K562 (cell line): ENCODE results near the gene VIT. TPM values are rescaled to one million over a fixed set of nuclear protein-coding genes. Genes with fewer than 3 reads are reported as not detected.

Experiments
- ATAC-seq: fragments of 200-7000 bp; cut with Tn5 transposase; 3 replicates; pipeline ENCODE4 v1.9.1; 2020; ENCODE audit warnings: moderate library complexity
- BruUV-seq: library from RNA; stranded (reverse); fragments of 400-500 nt; replicated peaks from 2 replicates; lab custom pipeline; 2021; lab: Mats Ljungman, UMichigan
- CTCF ChIA-PET: fragments of 300-600 bp; formaldehyde crosslinking; extraction: SDS; loops from one replicate; lab custom pipeline; 2021; ENCODE audit warnings: low intra/inter-chr PET ratio; lab: Yijun Ruan, JAX
- POLR2A ChIA-PET: fragments of 300-600, 350-650 bp; sonication (Branson Sonifier 250); formaldehyde crosslinking; extraction: SDS; loops from one replicate; lab custom pipeline; 2021; ENCODE audit warnings: antibody characterized with exemption, inconsistent platforms; lab: Yijun Ruan, JAX
- DNase-seq, 4 experiments: peaks; one replicate each; pipeline versions ENCODE4 v3.0.0 to v3.0.0-alpha.2; 2011 to 2018; ENCODE audit warnings: low spot score in 3 of 4, mixed read lengths in 3 of 4; ENCODE audit errors: extremely low read depth in 1 of 4
- FAIRE-seq: peaks from 2 replicates; lab custom pipeline; 2011; peaks lifted over from hg19 to GRCh38; lab: Jason Lieb, UNC
- H2AFZ ChIP-seq: 2 replicates; pipeline ENCODE4 v1.6.0; 2011; ENCODE audit warnings: low read depth, low read length, control low read depth, inconsistent platforms
- H3K27ac ChIP-seq: fragments of 200-600 bp; 3 replicates; pipeline ENCODE4 v1.8.0; 2011; ENCODE audit warnings: low read depth, mild to moderate bottlenecking, control low read depth, inconsistent platforms, low read length, moderate library complexity, mixed read lengths; ENCODE audit errors: extremely low read depth
- H3K27me3 ChIP-seq, 2 experiments: fragments of 300-600 bp in 1 of 2; 2 replicates in 1 of 2; 3 replicates in 1 of 2; pipeline versions ENCODE4 v1.6.0 to v1.8.0; 2011; ENCODE audit warnings: inconsistent platforms in 2 of 2, low read length in 2 of 2, mild to moderate bottlenecking in 1 of 2, mixed read lengths in 1 of 2, moderate library complexity in 1 of 2; ENCODE audit not compliant: control insufficient read depth in 2 of 2, insufficient read depth in 2 of 2
- H3K36me3 ChIP-seq: fragments of 300-600 bp; 3 replicates; pipeline ENCODE4 v1.8.0; 2011; ENCODE audit warnings: mild to moderate bottlenecking, low read length, inconsistent platforms; ENCODE audit not compliant: control insufficient read depth, insufficient read depth
- H3K4me1 ChIP-seq, 2 experiments: fragments of 200-600 bp in 1 of 2; replicated peaks in 1 of 2; 2 replicates in 1 of 2; 3 replicates in 1 of 2; pipeline versions ENCODE4 v1.5.1 to v1.8.0; 2011; ENCODE audit warnings: inconsistent platforms in 2 of 2, low read length in 2 of 2, mild to moderate bottlenecking in 1 of 2, mixed read lengths in 1 of 2, moderate library complexity in 1 of 2; ENCODE audit not compliant: control insufficient read depth in 2 of 2, insufficient read depth in 2 of 2
- H3K4me2 ChIP-seq: 2 replicates; pipeline ENCODE4 v1.6.1; 2011; ENCODE audit warnings: low read length, control low read depth, inconsistent platforms, mixed read lengths; ENCODE audit not compliant: insufficient read depth
- H3K4me3 ChIP-seq: fragments of 200-600 bp; sonication (generic), shearing (Covaris generic); 2 replicates; pipeline ENCODE4 v1.5.1; 2016; ENCODE audit warnings: control low read depth, inconsistent platforms
- H3K79me2 ChIP-seq: fragments of 200-600 bp; 3 replicates; pipeline ENCODE4 v1.8.0; 2011; ENCODE audit warnings: low read length, inconsistent platforms; ENCODE audit not compliant: control insufficient read depth, insufficient read depth
- H3K9ac ChIP-seq, 2 experiments: 2 replicates each; pipeline versions ENCODE4 v1.6.0 to v1.6.1; 2011; ENCODE audit warnings: low read depth in 2 of 2, low read length in 2 of 2, control low read depth in 1 of 2, inconsistent platforms in 1 of 2, mild to moderate bottlenecking in 1 of 2, mixed read lengths in 1 of 2; ENCODE audit not compliant: insufficient read depth in 1 of 2
- H3K9me1 ChIP-seq: one replicate; pipeline ENCODE4 v1.6.0; 2011; ENCODE audit warnings: inconsistent platforms, mild to moderate bottlenecking, low read length, moderate library complexity; ENCODE audit not compliant: control insufficient read depth, insufficient read depth
- H3K9me3 ChIP-seq: replicated peaks from 2 replicates; pipeline ENCODE4 v1.5.1; 2011; ENCODE audit warnings: low read depth, low read length, inconsistent platforms; ENCODE audit not compliant: control insufficient read depth, insufficient read depth
- H4K20me1 ChIP-seq: replicated peaks from 2 replicates; pipeline ENCODE4 v1.6.1; 2011; ENCODE audit warnings: low read length, inconsistent platforms, mixed read lengths; ENCODE audit not compliant: control insufficient read depth, insufficient read depth
- HCFC1 ChIP-seq: IDR thresholded peaks from 2 replicates; pipeline ENCODE4 v1.6.1; 2012; ENCODE audit warnings: low read depth, low read length, improper control_type of control experiment
- HMGN3 ChIP-seq: IDR thresholded peaks from 2 replicates; pipeline ENCODE4 v1.6.1; 2011; ENCODE audit warnings: borderline replicate concordance, low read depth, mild to moderate bottlenecking, mixed read lengths, low read length; ENCODE audit not compliant: insufficient read length; ENCODE audit errors: extremely low read depth
- MBD1 ChIP-seq: fragments of 250-450 bp; sonication (Bioruptor Pico); IDR thresholded peaks from 2 replicates; pipeline ENCODE4 v1.8.0; 2022; ENCODE audit warnings: inconsistent platforms
- NFE2 ChIP-seq: IDR thresholded peaks from 2 replicates; pipeline ENCODE4 v1.6.1; 2014; ENCODE audit warnings: antibody characterized with exemption, low read depth
- NUFIP1 ChIP-seq: fragments of 450-650 bp; IDR thresholded peaks from 2 replicates; pipeline ENCODE4 v1.6.1; 2018; ENCODE audit not compliant: partially characterized antibody
- RBBP5 ChIP-seq: fragments of 200-600 bp; sonication (generic); IDR thresholded peaks from 2 replicates; pipeline ENCODE4 v1.6.1; 2012; ENCODE audit warnings: borderline replicate concordance, mild to moderate bottlenecking, low read length, control low read depth, inconsistent platforms; ENCODE audit not compliant: insufficient read depth, poor library complexity, severe bottlenecking
- RFX5 ChIP-seq: IDR thresholded peaks from 2 replicates; pipeline ENCODE4 v1.6.1; 2011; ENCODE audit warnings: low read depth, mild to moderate bottlenecking, improper control_type of control experiment, low read length
- SIX5 ChIP-seq, 2 experiments: IDR thresholded peaks; 2 replicates each; pipeline ENCODE4 v1.6.1; 2011; ENCODE audit warnings: low read length in 2 of 2, borderline replicate concordance in 1 of 2, low read depth in 1 of 2, mild to moderate bottlenecking in 1 of 2, moderate library complexity in 1 of 2; ENCODE audit not compliant: insufficient read depth in 1 of 2
- ZNF174 ChIP-seq: fragments of 250-450 bp; sonication (Bioruptor Pico); IDR thresholded peaks from 2 replicates; pipeline ENCODE4 v1.4.0; 2020; ENCODE audit warnings: mild to moderate bottlenecking
- ZNF184 ChIP-seq: sonication (generic); formaldehyde crosslinking; IDR thresholded peaks from 2 replicates; pipeline ENCODE4 v1.5.0; 2020; ENCODE audit warnings: missing genetic modification reagents
- ZNF408 ChIP-seq: fragments of 250-450 bp; sonication (Bioruptor Pico); IDR thresholded peaks from 2 replicates; pipeline ENCODE4 v1.4.0; 2020; ENCODE audit warnings: low read depth, mild to moderate bottlenecking, moderate library complexity
- ZNF699 ChIP-seq: fragments of 250-450 bp; sonication (Bioruptor Pico); IDR thresholded peaks from 2 replicates; pipeline ENCODE4 v1.8.0; 2021; ENCODE audit warnings: mild to moderate bottlenecking, moderate library complexity; ENCODE audit not compliant: insufficient replicate concordance
- WGBS: fragments of 100-300 bp; shearing (Covaris generic); methylation state at CpG from one replicate; pipeline ENCODE4 v1.1.6; 2016; ENCODE audit warnings: low coverage, mixed read lengths; ENCODE audit not compliant: insufficient coverage; ENCODE audit errors: missing lambda C conversion rate; 5-methylcytosine and 5-hydroxymethylcytosine counted together
- in situ Hi-C: fragments of 300-500 bp; cut with MboI; formaldehyde crosslinking; loops from 4 replicates; pipeline ENCODE4 v1.15.0; 2018; ENCODE audit warnings: inconsistent platforms, mixed read lengths
- intact Hi-C: fragments of 100-400 bp; cut with micrococcal nuclease; formaldehyde crosslinking; loops from 2 replicates; pipeline ENCODE4 v1.14.2; 2022
- polyA plus RNA-seq, 8 experiments: library from polyadenylated mRNA; depleted of rRNA in 4 of 8; stranded (reverse) in 5 of 8; unstranded in 3 of 8; fragments of >200 nt; fragmentation: Nextera tagmentation in 2 of 8; fragmentation: Illumina TruSeq in 1 of 8; extraction: Ambion mirVana in 2 of 8; extraction: Trizol in 1 of 8; gene quantifications; 2 replicates each; pipeline versions ENCODE4 v1.2.1 to v1.2.3, GENCODE V29; 2011 to 2014; ENCODE audit warnings: inconsistent platforms in 1 of 8, missing spikeins in 1 of 8
- total RNA-seq, 7 experiments: library from RNA; depleted of rRNA in 6 of 7; stranded (reverse); fragments of >200 nt in 6 of 7; fragmentation: Illumina TruSeq in 2 of 7; extraction: Trizol in 2 of 7; gene quantifications; 2 replicates each; pipeline versions ENCODE4 v1.2.1 to v1.2.3, GENCODE V29; 2011 to 2021; ENCODE audit warnings: low replicate concordance in 1 of 7
- TF ChIP-seq, protein P1 (sequence below): fragments of 250-450 bp; sonication (Bioruptor Pico); IDR thresholded peaks from 2 replicates; pipeline ENCODE4 v1.8.0; 2021; ENCODE audit warnings: borderline replicate concordance, mild to moderate bottlenecking, moderate library complexity; ENCODE audit not compliant: poor library complexity, severe bottlenecking

VIT gene
- total and polyA plus RNA-seq, 9 of the 15 experiments (the other 6 are each of a cell fraction or from before 2014, with no cell fraction given) = not detected

GRCh38 chr2:36756438-36756837, 59.9 kb downstream of the VIT start:
- no TSS peak for BruUV-seq

GRCh38 chr2:36762764-36763490, 66.4 kb downstream of the VIT start:
- intact Hi-C loops (no loop called here), in situ Hi-C loops (loop anchor here (10.0 kb wide), 1 partner anchor 418 kb away; no protein-coding TSS in a partner anchor)
- no peaks in the 10 kb centered on the region for H3K36me3 ChIP-seq
- ATAC-seq (no peak), FAIRE-seq (no peak), DNase-seq (no peak)
- H3K4me1 ChIP-seq = no peaks in the 10 kb centered on the region
- H2AFZ ChIP-seq = no peak overlapping the region
- ChIA-PET POLR2A (interaction anchor here (0.6 kb wide), 1 partner anchor 443 kb away, joined by 3 read pairs; no protein-coding TSS in a partner anchor), CTCF (no interaction called here)
- H3K9ac ChIP-seq = no peak overlapping the region
- no peaks in the 10 kb centered on the region for H4K20me1 ChIP-seq
- H3K9me3 ChIP-seq = no peaks in the 10 kb centered on the region
- H3K9me1 ChIP-seq = no peaks in the 10 kb centered on the region
- H3K4me3 ChIP-seq = no peak overlapping the region
- H3K27me3 ChIP-seq = peaks cover 27 to 30% of the 10 kb centered on the region in 2 experiments; a peak in 4 of 5 replicates
- TF ChIP-seq ZNF408 (no peak), RFX5 (no peak), RBBP5 (no peak), HMGN3 (no peak), SIX5 (IDR thresholded peaks at IDR 0.05; ENCODE audit: borderline replicate concordance in 1 of 2, insufficient read depth in 1 of 2, low read depth in 1 of 2, low read length in 2 of 2) (no peak), ZNF699 (CRISPR knock-in tag) (no peak), HCFC1 (no peak), NUFIP1 (no peak), MBD1 (CRISPR knock-in tag) (no peak)
- TF ChIP-seq, protein P1, sequence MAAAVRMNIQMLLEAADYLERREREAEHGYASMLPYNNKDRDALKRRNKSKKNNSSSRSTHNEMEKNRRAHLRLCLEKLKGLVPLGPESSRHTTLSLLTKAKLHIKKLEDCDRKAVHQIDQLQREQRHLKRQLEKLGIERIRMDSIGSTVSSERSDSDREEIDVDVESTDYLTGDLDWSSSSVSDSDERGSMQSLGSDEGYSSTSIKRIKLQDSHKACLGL (CRISPR knock-in tag) = no peak
- no TSS peak for BruUV-seq
- no peak overlapping the region for H3K4me2 ChIP-seq
- H3K27ac ChIP-seq = no peak overlapping the region
- 3% methylated on average over 9 of the region's 9 CpGs for WGBS
- H3K79me2 ChIP-seq = no peaks in the 10 kb centered on the region

More at GRCh38 chr2:36756438-36756837, 59.9 kb downstream of the VIT start:
- no peaks in the 10 kb centered on the region for H3K36me3 ChIP-seq
- no peaks in the 10 kb centered on the region for H3K4me1 ChIP-seq
- no peaks in the 10 kb centered on the region for H4K20me1 ChIP-seq
- intact Hi-C loops = no loop called here
- no peak overlapping the region for H3K27ac ChIP-seq
- FAIRE-seq = no peak
- ChIA-PET CTCF (no interaction called here), POLR2A (no interaction called here)
- no peak overlapping the region for H3K4me2 ChIP-seq
- H3K4me3 ChIP-seq = no peak overlapping the region
- no peak overlapping the region for H3K9ac ChIP-seq
- 2% methylated on average over 8 of the region's 8 CpGs for WGBS
- TF ChIP-seq ZNF174 (CRISPR knock-in tag) (no peak), ZNF184 (no peak), NFE2 (no peak)
- in situ Hi-C loops = no loop called here
- no peaks in the 10 kb centered on the region for H3K9me1 ChIP-seq
- no peaks in the 10 kb centered on the region for H3K79me2 ChIP-seq
- H3K9me3 ChIP-seq = no peaks in the 10 kb centered on the region
- ATAC-seq = no peak
- H3K27me3 ChIP-seq = peaks cover 22 to 28% of the 10 kb centered on the region in 2 experiments; a peak in 3 of 5 replicates
- no peak for DNase-seq
- H2AFZ ChIP-seq = no peak overlapping the region
